HCT116 (cell line): ENCODE measurements around the gene LBHD1. TPM values are rescaled to one million over a fixed set of nuclear protein-coding genes. Genes with fewer than 3 reads are reported as not detected.

Experiments
- ATAC-seq: fragments of 200-7000 bp; cut with Tn5 transposase; 2 replicates; pipeline ENCODE4 v1.9.1; 2020; ENCODE audit warnings: mild to moderate bottlenecking, moderate library complexity
- BruUV-seq: library from RNA; stranded (reverse); fragments of 400-500 nt; replicated peaks from 2 replicates; lab custom pipeline; 2021; lab: Mats Ljungman, UMichigan
- CTCF ChIA-PET: fragments of 300-600 bp; sonication (Branson Sonifier 250); formaldehyde crosslinking; loops from one replicate; lab custom pipeline; 2021; ENCODE audit warnings: antibody characterized with exemption; lab: Charles Lee
- POLR2A ChIA-PET: fragments of 300-600, 350-600 bp; sonication (Branson Sonifier 250); formaldehyde crosslinking; loops from one replicate; lab custom pipeline; 2021; ENCODE audit warnings: antibody characterized with exemption; lab: Charles Lee
- RAD21 ChIA-PET, 2 experiments: fragments of 300-600 bp; sonication (Branson Sonifier 250); formaldehyde crosslinking; loops; one replicate each; lab custom pipeline; 2023; ENCODE audit warnings: low total read pairs in 2 of 2; ENCODE audit not compliant: uncharacterized antibody in 2 of 2, unreplicated experiment in 2 of 2, low non-redundant PET in 1 of 2; lab: Charles Lee
- DNase-seq: peaks from one replicate; pipeline ENCODE4 v3.0.0-alpha.2; 2010; ENCODE audit warnings: low read depth, low spot score
- H2AFZ ChIP-seq: fragments of 200-600 bp; shearing (Covaris generic), sonication (generic); 2 replicates; pipeline ENCODE4 v1.6.1; 2017; ENCODE audit warnings: low read depth, mixed run types, mixed read lengths, antibody characterized with exemption, low read length; ENCODE audit not compliant: poor library complexity, severe bottlenecking
- H3K27ac ChIP-seq: 2 replicates; pipeline ENCODE4 v1.5.1; 2012; ENCODE audit warnings: low read depth, low read length
- H3K27me3 ChIP-seq: fragments of 200-600 bp; sonication (generic); 2 replicates; pipeline ENCODE4 v1.6.1; 2016; ENCODE audit warnings: mixed run types, low read length, mixed read lengths; ENCODE audit not compliant: insufficient read depth
- H3K36me3 ChIP-seq, 2 experiments: fragments of 200-500 bp in 1 of 2; fragments of 200-600 bp in 1 of 2; sonication (Bioruptor generic) in 1 of 2; sonication (generic) in 1 of 2; 2 replicates each; pipeline versions ENCODE4 v1.5.1 to v1.6.1; 2014 to 2016; ENCODE audit warnings: low read length in 2 of 2, inconsistent platforms in 1 of 2, mixed read lengths in 1 of 2, mixed run types in 1 of 2; ENCODE audit not compliant: insufficient read depth in 2 of 2, control insufficient read depth in 1 of 2
- H3K4me1 ChIP-seq, 2 experiments: fragments of 200-600 bp in 1 of 2; sonication (generic) in 1 of 2; 2 replicates each; pipeline versions ENCODE4 v1.5.1 to v1.6.1; 2012 to 2017; ENCODE audit warnings: low read length in 2 of 2, inconsistent platforms in 1 of 2, mild to moderate bottlenecking in 1 of 2, mixed read lengths in 1 of 2, mixed run types in 1 of 2, moderate library complexity in 1 of 2; ENCODE audit not compliant: insufficient read depth in 2 of 2, control insufficient read depth in 1 of 2
- H3K4me2 ChIP-seq: fragments of 200-600 bp; sonication (generic); 2 replicates; pipeline ENCODE4 v1.6.1; 2017; ENCODE audit warnings: mixed run types, low read length, mixed read lengths
- H3K4me3 ChIP-seq, 2 experiments: fragments of 200-600 bp in 1 of 2; sonication (generic) in 1 of 2; replicated peaks in 1 of 2; 2 replicates each; pipeline ENCODE4 v1.5.1; 2011 to 2016; ENCODE audit warnings: low read length in 2 of 2, control low read depth in 1 of 2, low read depth in 1 of 2, mild to moderate bottlenecking in 1 of 2, mixed read lengths in 1 of 2, mixed run types in 1 of 2
- H3K79me2 ChIP-seq: fragments of 200-600 bp; sonication (generic); 2 replicates; pipeline ENCODE4 v1.6.1; 2017; ENCODE audit warnings: mild to moderate bottlenecking, mixed run types, low read length, moderate library complexity, mixed read lengths; ENCODE audit not compliant: insufficient read depth
- H3K9ac ChIP-seq: fragments of 200-600 bp; sonication (generic); 2 replicates; pipeline ENCODE4 v1.6.1; 2016; ENCODE audit warnings: low read length, mixed read lengths
- H3K9me2 ChIP-seq: fragments of 200-600 bp; sonication (generic), shearing (Covaris generic); 2 replicates; pipeline ENCODE4 v1.6.1; 2017; ENCODE audit warnings: mixed run types, mild to moderate bottlenecking, moderate library complexity; ENCODE audit not compliant: insufficient read depth
- H3K9me3 ChIP-seq, 2 experiments: fragments of 200-500 bp in 1 of 2; fragments of 200-600 bp in 1 of 2; sonication (Bioruptor generic) in 1 of 2; sonication (generic) in 1 of 2; 2 replicates each; pipeline ENCODE4 v1.6.1; 2014 to 2017; ENCODE audit warnings: low read length in 2 of 2, mixed read lengths in 2 of 2, inconsistent platforms in 1 of 2, low read depth in 1 of 2, mild to moderate bottlenecking in 1 of 2, mixed run types in 1 of 2, moderate library complexity in 1 of 2; ENCODE audit not compliant: control insufficient read depth in 1 of 2, insufficient read depth in 1 of 2
- H4K20me1 ChIP-seq: fragments of 200-600 bp; sonication (generic), shearing (Covaris generic); 2 replicates; pipeline ENCODE4 v1.6.1; 2017; ENCODE audit warnings: mixed run types, mild to moderate bottlenecking, moderate library complexity; ENCODE audit not compliant: insufficient read depth
- CEBPB ChIP-seq: IDR thresholded peaks from 2 replicates; pipeline ENCODE4 v1.6.1; 2012; ENCODE audit warnings: low read depth
- EGR1 ChIP-seq: IDR thresholded peaks from 2 replicates; pipeline ENCODE4 v1.6.1; 2012; ENCODE audit warnings: low read depth
- ELF1 ChIP-seq: IDR thresholded peaks from 2 replicates; pipeline ENCODE4 v1.6.1; 2012; ENCODE audit warnings: low read depth, borderline replicate concordance
- EZH2 ChIP-seq: fragments of 200-600 bp; sonication (generic); IDR thresholded peaks from 2 replicates; pipeline ENCODE4 v1.6.1; 2017; ENCODE audit warnings: antibody characterized with exemption, mixed run types
- EZH2phosphoT487 ChIP-seq: fragments of 200-600 bp; IDR thresholded peaks from 2 replicates; pipeline ENCODE4 v1.6.1; 2018; ENCODE audit warnings: antibody characterized with exemption, borderline replicate concordance
- MAX ChIP-seq: IDR thresholded peaks from 2 replicates; pipeline ENCODE4 v1.6.1; 2012
- POLR2A ChIP-seq: IDR thresholded peaks from 2 replicates; pipeline ENCODE4 v1.7.0; 2011; ENCODE audit warnings: borderline replicate concordance; ENCODE audit not compliant: insufficient read depth, insufficient read length; ENCODE audit errors: extremely low read depth
- POLR2AphosphoS5 ChIP-seq: IDR thresholded peaks from 2 replicates; pipeline ENCODE4 v1.6.1; 2011; ENCODE audit warnings: mild to moderate bottlenecking, low read depth, low read length, moderate library complexity
- SIN3A ChIP-seq: IDR thresholded peaks from 2 replicates; pipeline ENCODE4 v1.6.1; 2012; ENCODE audit warnings: low read depth
- SRF ChIP-seq: IDR thresholded peaks from 2 replicates; pipeline ENCODE4 v1.6.1; 2012; ENCODE audit warnings: low read depth
- TCF7L2 ChIP-seq: IDR thresholded peaks from 2 replicates; pipeline ENCODE4 v1.7.0; 2011; ENCODE audit warnings: borderline replicate concordance, inconsistent platforms; ENCODE audit not compliant: insufficient read depth, insufficient read length; ENCODE audit errors: extremely low read depth
- YY1 ChIP-seq: IDR thresholded peaks from 2 replicates; pipeline ENCODE4 v1.6.1; 2011; ENCODE audit warnings: low read length, low read depth, moderate library complexity, mild to moderate bottlenecking; ENCODE audit not compliant: insufficient replicate concordance; ENCODE audit errors: extremely low read depth
- ZFX ChIP-seq: fragments of 450-650 bp; IDR thresholded peaks from 2 replicates; pipeline ENCODE4 v1.6.1; 2017
- ZNF274 ChIP-seq: fragments of 200-500 bp; sonication (Bioruptor generic); IDR thresholded peaks from 2 replicates; pipeline ENCODE4 v1.6.1; 2014; ENCODE audit warnings: mild to moderate bottlenecking, low read depth, low read length, inconsistent platforms
- intact Hi-C: fragments of 100-400 bp; cut with micrococcal nuclease; formaldehyde crosslinking; loops from 2 replicates; pipeline ENCODE4 v1.10.0; 2022
- total RNA-seq: library from RNA; stranded (reverse); gene quantifications from one replicate; pipeline ENCODE4 v1.2.1, GENCODE V29; 2021; ENCODE audit not compliant: unreplicated experiment
- TF ChIP-seq, protein P1 (sequence below): IDR thresholded peaks from 2 replicates; pipeline ENCODE4 v1.6.1; 2011; ENCODE audit warnings: mild to moderate bottlenecking, low read length, moderate library complexity; ENCODE audit not compliant: insufficient replicate concordance; ENCODE audit errors: extremely low read depth
- TF ChIP-seq, protein P2 (sequence below), 3 experiments: fragments of 200-600 bp in 1 of 3; sonication (generic) in 1 of 3; IDR thresholded peaks in 2 of 3; conservative IDR thresholded peaks in 1 of 3; 2 replicates each; pipeline ENCODE4 v1.5.1; 2012 to 2017; ENCODE audit warnings: low read depth in 2 of 3, low read length in 2 of 3, antibody characterized with exemption in 1 of 3, borderline replicate concordance in 1 of 3, control low read depth in 1 of 3, mild to moderate bottlenecking in 1 of 3, mixed read lengths in 1 of 3, mixed run types in 1 of 3, moderate library complexity in 1 of 3; ENCODE audit not compliant: insufficient read depth in 1 of 3

The LBHD1 gene
- total RNA-seq, 1 experiment from 2014 or later = 14.7 TPM

DNA sequence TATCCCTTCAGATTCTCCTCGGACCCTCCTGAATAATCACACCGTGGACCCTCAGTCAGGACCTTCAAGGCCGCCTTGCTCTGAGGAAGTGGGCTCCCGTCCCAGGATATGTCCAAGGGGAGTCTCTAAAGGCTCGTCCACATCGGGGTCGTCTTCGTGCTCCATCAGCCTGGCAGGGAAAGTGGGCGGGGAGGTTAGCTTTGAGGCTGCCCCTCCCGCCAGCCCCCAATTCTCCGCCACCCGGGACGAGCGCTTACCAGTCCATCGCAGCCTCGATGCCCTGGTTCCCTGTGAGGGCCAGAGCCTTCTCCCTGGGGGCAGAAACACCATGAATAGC, 6.3 kb upstream of the LBHD1 start:
- Histone ChIP-seq H3K4me3 (peak overlapping the region; percentile 80 to 87), H3K4me1 (peaks cover 24 to 45% of the 10 kb centered on the region in 2 experiments), H3K79me2 (peaks cover 49% of the 10 kb centered on the region), H3K4me2 (peak overlapping the region; percentile 95), H2AFZ (no peak overlapping the region), H3K9ac (peak overlapping the region; percentile 84), H3K36me3 (peaks cover 4 to 11% of the 10 kb centered on the region in 2 experiments; a peak in 3 of 4 replicates), H3K27ac (peak overlapping the region; percentile 82), H3K27me3 (no peaks in the 10 kb centered on the region), H3K9me2 (no peaks in the 10 kb centered on the region), H4K20me1 (no peaks in the 10 kb centered on the region), H3K9me3 (no peaks in the 10 kb centered on the region)
- ChIA-PET RAD21 (no interaction called here), CTCF (no interaction called here), POLR2A (interaction anchor here (3.0 kb wide), 1 partner anchor 10 kb away, joined by 16 read pairs; no protein-coding TSS in a partner anchor)
- peak; percentile 6; the same call in 1 of the 2 replicates for ATAC-seq
- no peak for DNase-seq
- TF ChIP-seq POLR2A (no peak), SIN3A (no peak), ZNF274 (no peak), MAX (no peak), SRF (no peak), EGR1 (no peak), ZFX (no peak), CEBPB (no peak), POLR2AphosphoS5 (no peak), TCF7L2 (no peak), EZH2phosphoT487 (no peak), EZH2 (no peak), YY1 (no peak), ELF1 (no peak)
- TF ChIP-seq, protein P1, sequence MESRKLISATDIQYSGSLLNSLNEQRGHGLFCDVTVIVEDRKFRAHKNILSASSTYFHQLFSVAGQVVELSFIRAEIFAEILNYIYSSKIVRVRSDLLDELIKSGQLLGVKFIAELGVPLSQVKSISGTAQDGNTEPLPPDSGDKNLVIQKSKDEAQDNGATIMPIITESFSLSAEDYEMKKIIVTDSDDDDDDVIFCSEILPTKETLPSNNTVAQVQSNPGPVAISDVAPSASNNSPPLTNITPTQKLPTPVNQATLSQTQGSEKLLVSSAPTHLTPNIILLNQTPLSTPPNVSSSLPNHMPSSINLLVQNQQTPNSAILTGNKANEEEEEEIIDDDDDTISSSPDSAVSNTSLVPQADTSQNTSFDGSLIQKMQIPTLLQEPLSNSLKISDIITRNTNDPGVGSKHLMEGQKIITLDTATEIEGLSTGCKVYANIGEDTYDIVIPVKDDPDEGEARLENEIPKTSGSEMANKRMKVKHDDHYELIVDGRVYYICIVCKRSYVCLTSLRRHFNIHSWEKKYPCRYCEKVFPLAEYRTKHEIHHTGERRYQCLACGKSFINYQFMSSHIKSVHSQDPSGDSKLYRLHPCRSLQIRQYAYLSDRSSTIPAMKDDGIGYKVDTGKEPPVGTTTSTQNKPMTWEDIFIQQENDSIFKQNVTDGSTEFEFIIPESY = no peak
- TF ChIP-seq, protein P2, sequence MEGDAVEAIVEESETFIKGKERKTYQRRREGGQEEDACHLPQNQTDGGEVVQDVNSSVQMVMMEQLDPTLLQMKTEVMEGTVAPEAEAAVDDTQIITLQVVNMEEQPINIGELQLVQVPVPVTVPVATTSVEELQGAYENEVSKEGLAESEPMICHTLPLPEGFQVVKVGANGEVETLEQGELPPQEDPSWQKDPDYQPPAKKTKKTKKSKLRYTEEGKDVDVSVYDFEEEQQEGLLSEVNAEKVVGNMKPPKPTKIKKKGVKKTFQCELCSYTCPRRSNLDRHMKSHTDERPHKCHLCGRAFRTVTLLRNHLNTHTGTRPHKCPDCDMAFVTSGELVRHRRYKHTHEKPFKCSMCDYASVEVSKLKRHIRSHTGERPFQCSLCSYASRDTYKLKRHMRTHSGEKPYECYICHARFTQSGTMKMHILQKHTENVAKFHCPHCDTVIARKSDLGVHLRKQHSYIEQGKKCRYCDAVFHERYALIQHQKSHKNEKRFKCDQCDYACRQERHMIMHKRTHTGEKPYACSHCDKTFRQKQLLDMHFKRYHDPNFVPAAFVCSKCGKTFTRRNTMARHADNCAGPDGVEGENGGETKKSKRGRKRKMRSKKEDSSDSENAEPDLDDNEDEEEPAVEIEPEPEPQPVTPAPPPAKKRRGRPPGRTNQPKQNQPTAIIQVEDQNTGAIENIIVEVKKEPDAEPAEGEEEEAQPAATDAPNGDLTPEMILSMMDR (IDR thresholded peaks at IDR 0.05 in 2 of 3, conservative IDR thresholded peaks at IDR 0.05 in 1 of 3; ENCODE audit: borderline replicate concordance in 1 of 3, insufficient read depth in 1 of 3, low read depth in 2 of 3, low read length in 2 of 3) = no peak
- BruUV-seq = no TSS peak
- intact Hi-C loops = loop anchor here (10.0 kb wide), 1 partner anchor 86 kb away; the partner anchor contains the start of gene POLR2G
